ENCODE data around the gene STX16. TPM values are rescaled to one million over a fixed set of nuclear protein-coding genes. Genes with fewer than 3 reads are reported as not detected.

The STX16 gene
- total RNA-seq, 2 experiments from 2014 or later, result 108 to 109 TPM

GRCh38 chr20:58614984-58615760, 35.9 kb upstream of the STX16 start:
- Mint-ChIP-seq H3K27me3 (peaks cover 5% of the 10 kb centered on the region), H3K9me3 (no peaks in the 10 kb centered on the region), H3K4me1 (ENCODE audit: low read depth) (no peaks in the 10 kb centered on the region), H3K4me3 (no peak overlapping the region), H3K27ac (no peak overlapping the region), H3K36me3 (ENCODE audit: low read depth) (no peaks in the 10 kb centered on the region)
- TF ChIP-seq, protein P1, sequence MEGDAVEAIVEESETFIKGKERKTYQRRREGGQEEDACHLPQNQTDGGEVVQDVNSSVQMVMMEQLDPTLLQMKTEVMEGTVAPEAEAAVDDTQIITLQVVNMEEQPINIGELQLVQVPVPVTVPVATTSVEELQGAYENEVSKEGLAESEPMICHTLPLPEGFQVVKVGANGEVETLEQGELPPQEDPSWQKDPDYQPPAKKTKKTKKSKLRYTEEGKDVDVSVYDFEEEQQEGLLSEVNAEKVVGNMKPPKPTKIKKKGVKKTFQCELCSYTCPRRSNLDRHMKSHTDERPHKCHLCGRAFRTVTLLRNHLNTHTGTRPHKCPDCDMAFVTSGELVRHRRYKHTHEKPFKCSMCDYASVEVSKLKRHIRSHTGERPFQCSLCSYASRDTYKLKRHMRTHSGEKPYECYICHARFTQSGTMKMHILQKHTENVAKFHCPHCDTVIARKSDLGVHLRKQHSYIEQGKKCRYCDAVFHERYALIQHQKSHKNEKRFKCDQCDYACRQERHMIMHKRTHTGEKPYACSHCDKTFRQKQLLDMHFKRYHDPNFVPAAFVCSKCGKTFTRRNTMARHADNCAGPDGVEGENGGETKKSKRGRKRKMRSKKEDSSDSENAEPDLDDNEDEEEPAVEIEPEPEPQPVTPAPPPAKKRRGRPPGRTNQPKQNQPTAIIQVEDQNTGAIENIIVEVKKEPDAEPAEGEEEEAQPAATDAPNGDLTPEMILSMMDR (IDR thresholded peaks at IDR 0.05), result no peak
- ChIA-PET CTCF (interaction anchor here (1.2 kb wide), 1 partner anchor 9 kb away, joined by 3 read pairs; no protein-coding TSS in a partner anchor), POLR2A (no interaction called here)
- ATAC-seq, result no peak
- no peak for DNase-seq
- intact Hi-C loops (cut with micrococcal nuclease), result no loop called here

- POLR2A ChIA-PET, result no interaction called here
Measured at GRCh38 chr20:58616411-58616810, 34.7 kb upstream of the STX16 start.

DNA sequence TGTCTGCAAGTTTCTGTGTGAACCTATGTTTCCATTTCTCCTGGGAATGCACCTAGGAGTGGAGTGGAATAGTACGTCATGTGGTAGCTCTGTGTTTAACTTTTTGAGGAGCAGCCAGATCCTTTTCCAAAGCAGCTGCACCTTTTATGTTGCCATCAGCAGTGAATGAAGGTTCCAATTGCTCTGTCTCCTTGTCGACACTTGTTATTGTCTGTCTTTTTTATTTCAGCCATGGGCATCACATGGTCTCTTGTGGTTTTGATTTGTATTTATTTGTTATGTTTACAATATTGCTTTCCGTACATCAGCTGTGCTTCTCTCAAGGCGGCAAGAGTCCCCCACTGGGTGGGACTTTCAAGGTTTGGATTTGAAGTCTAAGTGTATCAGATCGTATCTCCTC, 33.9 kb upstream of the STX16 start:
- no peaks in the 10 kb centered on the region for H3K4me1 Mint-ChIP-seq (ENCODE audit: low read depth)
- ChIA-PET POLR2A (no interaction called here), CTCF (no interaction called here)

More at GRCh38 chr20:58616411-58616810, 34.7 kb upstream of the STX16 start:
- ATAC-seq (no peak), DNase-seq (no peak)
- intact Hi-C loops (cut with micrococcal nuclease), result no loop called here
- TF ChIP-seq, protein P1 (IDR thresholded peaks at IDR 0.05), result no peak
- CTCF ChIA-PET, result no interaction called here
- Mint-ChIP-seq H3K36me3 (ENCODE audit: low read depth) (no peaks in the 10 kb centered on the region), H3K4me1 (ENCODE audit: low read depth) (no peaks in the 10 kb centered on the region), H3K9me3 (no peaks in the 10 kb centered on the region), H3K27ac (no peak overlapping the region), H3K27me3 (peaks cover 8% of the 10 kb centered on the region), H3K4me3 (no peak overlapping the region)

DNA sequence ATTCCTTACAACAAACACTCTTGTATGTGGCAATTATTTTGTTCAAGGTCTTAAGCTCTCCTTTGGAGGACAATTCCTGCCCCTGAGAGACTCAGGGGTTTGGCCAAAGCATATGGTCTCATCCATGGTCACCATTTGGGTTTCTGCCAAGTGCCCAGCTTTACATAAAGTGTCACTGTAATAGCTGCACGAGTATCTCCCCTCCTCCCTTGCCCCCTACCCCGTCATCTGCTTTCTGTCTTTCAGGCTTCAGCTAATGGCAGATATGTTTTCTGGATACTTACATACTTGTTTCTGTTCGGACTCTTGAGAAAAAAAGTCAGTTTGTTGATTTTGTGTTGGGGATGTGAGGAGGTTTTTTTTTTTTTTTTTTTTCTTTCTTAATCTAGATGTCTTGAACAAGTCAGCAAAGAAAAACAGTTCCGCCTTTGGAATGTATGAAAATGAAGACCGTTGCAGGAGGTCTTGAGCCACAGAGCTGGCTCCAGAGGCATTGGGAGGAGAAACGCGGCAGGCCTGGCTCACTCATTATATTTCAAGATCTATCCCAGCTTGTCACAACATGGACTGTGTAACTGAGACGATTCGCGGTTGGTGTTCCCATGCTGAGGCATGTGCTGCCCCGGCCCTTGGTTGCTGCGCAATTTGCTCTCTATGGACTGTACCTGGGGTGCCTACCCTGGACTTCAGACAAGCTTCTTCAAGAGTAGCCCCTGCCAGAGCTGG, 32.6 kb upstream of the STX16 start:
- POLR2A ChIA-PET, result interaction anchor here (0.7 kb wide), 1 partner anchor 26 kb away, joined by 3 read pairs; no protein-coding TSS in a partner anchor
- Mint-ChIP-seq H3K9me3 (no peaks in the 10 kb centered on the region), H3K4me1 (ENCODE audit: low read depth) (no peaks in the 10 kb centered on the region), H3K4me3 (no peak overlapping the region), H3K27ac (no peak overlapping the region), H3K36me3 (ENCODE audit: low read depth) (no peaks in the 10 kb centered on the region), H3K27me3 (peaks cover 8% of the 10 kb centered on the region)
- no peak for DNase-seq
- CTCF ChIA-PET, result no interaction called here
- intact Hi-C loops (cut with micrococcal nuclease), result no loop called here
- no peak for ATAC-seq
- TF ChIP-seq, protein P1 (IDR thresholded peaks at IDR 0.05), result no peak

More for the DNA sequence above, 33.9 kb upstream of the STX16 start:
- no peak overlapping the region for H3K27ac Mint-ChIP-seq
- no peaks in the 10 kb centered on the region for H3K36me3 Mint-ChIP-seq (ENCODE audit: low read depth)
- DNase-seq (no peak), ATAC-seq (no peak)
- no peak overlapping the region for H3K4me3 Mint-ChIP-seq
- TF ChIP-seq, protein P1 (IDR thresholded peaks at IDR 0.05), result no peak
- intact Hi-C loops (cut with micrococcal nuclease), result no loop called here
- peaks cover 8% of the 10 kb centered on the region for H3K27me3 Mint-ChIP-seq
- H3K9me3 Mint-ChIP-seq, result no peaks in the 10 kb centered on the region

Data from activated CD8-positive, alpha-beta T cell treated with anti-CD3 and anti-CD28 coated beads for 36 hours (primary cell).